WI38 (cell line): ENCODE data around the gene DIP2B.

ENCODE experiments used
- H3K4me3 ChIP-seq: 2 replicates; pipeline ENCODE4 v1.5.1; 2011; ENCODE audit warnings: low read depth, mild to moderate bottlenecking, control low read depth, low read length
- TF ChIP-seq, protein P1 (sequence below): IDR thresholded peaks from 2 replicates; pipeline ENCODE4 v1.5.1; 2012; ENCODE audit warnings: low read depth, mild to moderate bottlenecking, control low read depth, low read length

The DIP2B gene

DNA sequence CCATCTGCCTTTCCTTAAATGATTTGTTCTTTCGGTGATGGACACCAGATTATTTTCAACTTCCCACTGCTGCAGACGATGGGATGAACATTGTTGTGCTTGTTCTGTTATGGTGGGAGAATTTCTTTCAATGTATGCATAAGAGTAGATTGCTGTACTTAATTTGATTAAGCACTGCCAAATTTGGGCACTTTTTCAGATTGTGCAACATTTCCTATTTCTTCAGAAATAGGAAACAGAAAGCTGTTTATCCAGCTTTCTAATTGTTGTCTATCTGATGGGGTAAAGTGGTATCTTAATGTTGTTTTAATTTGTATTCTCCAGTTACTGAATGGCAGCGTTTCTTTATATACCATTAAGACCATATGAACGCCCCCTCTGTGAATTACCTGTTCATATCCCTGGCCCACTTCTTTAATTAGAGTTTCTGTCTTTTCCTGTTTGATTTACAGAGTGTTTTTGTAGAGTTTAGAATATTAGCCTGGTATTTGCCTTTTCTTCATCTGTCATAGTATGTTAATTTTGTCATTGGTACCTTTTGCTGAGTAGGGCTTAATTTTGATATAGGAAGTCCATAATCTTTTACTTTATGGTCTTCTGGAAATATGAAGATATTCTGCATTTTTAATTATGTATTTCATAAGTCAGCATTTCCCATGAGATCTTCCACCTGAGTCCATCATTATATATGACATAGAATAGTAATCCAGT is 59.6 kb downstream of the DIP2B start:
- no peak overlapping the region for H3K4me3 ChIP-seq
- TF ChIP-seq, protein P1, sequence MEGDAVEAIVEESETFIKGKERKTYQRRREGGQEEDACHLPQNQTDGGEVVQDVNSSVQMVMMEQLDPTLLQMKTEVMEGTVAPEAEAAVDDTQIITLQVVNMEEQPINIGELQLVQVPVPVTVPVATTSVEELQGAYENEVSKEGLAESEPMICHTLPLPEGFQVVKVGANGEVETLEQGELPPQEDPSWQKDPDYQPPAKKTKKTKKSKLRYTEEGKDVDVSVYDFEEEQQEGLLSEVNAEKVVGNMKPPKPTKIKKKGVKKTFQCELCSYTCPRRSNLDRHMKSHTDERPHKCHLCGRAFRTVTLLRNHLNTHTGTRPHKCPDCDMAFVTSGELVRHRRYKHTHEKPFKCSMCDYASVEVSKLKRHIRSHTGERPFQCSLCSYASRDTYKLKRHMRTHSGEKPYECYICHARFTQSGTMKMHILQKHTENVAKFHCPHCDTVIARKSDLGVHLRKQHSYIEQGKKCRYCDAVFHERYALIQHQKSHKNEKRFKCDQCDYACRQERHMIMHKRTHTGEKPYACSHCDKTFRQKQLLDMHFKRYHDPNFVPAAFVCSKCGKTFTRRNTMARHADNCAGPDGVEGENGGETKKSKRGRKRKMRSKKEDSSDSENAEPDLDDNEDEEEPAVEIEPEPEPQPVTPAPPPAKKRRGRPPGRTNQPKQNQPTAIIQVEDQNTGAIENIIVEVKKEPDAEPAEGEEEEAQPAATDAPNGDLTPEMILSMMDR, result no peak

- TF ChIP-seq, protein P1, result no peak
- H3K4me3 ChIP-seq, result no peak overlapping the region
Measured at GRCh38 chr12:50564948-50565297, 60.1 kb downstream of the DIP2B start.

DNA sequence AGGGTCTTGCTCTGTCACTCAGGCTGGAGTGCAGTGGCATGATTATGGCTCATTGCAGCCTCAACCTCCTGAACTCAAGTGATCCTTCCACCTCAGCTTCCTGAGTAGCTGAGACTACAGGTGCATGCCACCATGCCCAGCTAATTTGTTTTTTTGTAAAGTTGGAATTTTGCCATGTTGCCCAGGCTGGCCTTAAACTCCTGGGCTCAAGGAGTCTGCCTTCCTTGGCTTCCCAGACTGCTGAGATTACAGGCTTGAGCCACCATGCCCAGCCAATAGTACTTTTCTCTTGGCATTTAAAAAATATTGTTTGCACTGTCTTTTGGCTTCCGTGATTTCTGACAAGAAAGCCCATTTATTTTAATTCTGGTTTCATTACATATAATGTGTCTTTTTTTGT is 61.3 kb downstream of the DIP2B start:
- TF ChIP-seq, protein P1, result no peak

DNA sequence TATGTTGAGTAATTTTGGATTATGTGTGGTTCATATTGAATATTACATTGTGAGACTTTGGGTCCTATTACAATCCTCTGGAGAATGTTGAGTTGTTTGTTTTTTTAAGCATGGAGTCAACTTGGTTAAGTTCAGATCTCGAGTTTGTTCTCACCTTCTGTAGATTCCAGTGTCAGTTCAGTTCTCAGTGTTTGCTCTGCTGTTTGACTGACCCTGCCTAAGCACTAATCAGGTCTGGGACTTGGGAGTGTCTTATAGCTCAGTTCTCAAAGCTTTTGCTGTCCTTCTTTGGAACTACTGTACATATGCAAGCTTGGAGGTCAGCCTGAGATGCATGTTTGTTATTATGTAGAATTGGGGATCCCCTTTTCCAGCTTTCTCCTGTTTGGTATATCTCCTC is 63.1 kb downstream of the DIP2B start:
- no peak overlapping the region for H3K4me3 ChIP-seq
- TF ChIP-seq, protein P1, result no peak

More for the DNA sequence above, 61.3 kb downstream of the DIP2B start:
- H3K4me3 ChIP-seq, result no peak overlapping the region

GRCh38 chr12:50568338-50569091 is 63.7 kb downstream of the DIP2B start:
- TF ChIP-seq, protein P1, result no peak
- H3K4me3 ChIP-seq, result no peak overlapping the region

DNA sequence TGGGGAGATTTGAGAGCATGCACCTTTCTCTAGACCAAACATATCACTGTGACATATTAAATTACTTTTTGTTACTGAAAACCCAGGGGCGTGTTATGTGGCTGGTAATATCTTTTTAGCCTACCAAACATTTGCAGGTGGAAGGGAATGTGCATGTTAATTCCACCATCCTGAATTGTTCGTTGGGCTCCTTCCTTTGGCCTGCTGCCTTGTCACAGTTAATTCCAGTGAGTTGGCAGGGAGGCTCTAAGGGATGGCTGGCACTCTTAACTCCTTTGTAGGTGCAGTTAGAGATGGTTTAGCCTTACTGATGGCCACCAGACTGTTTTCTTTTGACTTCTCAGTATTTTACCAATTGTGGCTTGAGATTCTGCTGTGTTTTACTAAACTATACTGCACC is 64.5 kb downstream of the DIP2B start:
- no peak overlapping the region for H3K4me3 ChIP-seq
- TF ChIP-seq, protein P1, result no peak

- TF ChIP-seq, protein P1, result no peak
- no peak overlapping the region for H3K4me3 ChIP-seq
Measured at GRCh38 chr12:50569876-50570275, 65.1 kb downstream of the DIP2B start.
